ENCODE results near the gene PURA.

DNA sequence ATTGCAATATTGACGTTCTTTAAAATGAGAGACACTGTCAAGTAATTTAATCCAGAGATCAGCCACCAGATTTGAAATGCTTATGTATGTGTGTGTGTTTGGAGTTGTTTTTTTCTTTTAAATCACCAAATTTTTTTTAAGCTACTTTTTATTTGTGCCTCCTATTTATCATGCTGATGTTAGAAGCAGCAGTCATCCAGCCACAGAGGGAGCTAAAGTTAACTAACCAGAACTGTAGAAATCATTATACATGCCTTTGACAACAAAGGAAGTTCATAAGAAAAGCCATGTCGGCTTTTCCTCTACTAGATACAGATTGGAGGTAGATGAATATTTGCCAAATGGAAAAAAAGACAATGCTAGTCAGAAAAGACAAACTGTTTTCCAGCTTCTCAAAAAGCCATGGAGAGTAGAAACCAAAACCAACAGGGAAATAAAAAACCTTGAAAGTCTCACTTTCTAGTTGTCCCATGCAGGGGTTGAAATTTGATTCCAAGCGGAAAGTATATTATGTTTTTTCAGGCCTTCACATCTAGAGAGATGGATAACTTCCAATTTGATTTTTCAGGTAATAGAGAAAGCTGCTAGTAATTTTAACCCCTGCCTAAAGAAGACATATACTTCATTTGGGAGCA, 4.5 kb downstream of the PURA start:
- TF ChIP-seq, protein P1, sequence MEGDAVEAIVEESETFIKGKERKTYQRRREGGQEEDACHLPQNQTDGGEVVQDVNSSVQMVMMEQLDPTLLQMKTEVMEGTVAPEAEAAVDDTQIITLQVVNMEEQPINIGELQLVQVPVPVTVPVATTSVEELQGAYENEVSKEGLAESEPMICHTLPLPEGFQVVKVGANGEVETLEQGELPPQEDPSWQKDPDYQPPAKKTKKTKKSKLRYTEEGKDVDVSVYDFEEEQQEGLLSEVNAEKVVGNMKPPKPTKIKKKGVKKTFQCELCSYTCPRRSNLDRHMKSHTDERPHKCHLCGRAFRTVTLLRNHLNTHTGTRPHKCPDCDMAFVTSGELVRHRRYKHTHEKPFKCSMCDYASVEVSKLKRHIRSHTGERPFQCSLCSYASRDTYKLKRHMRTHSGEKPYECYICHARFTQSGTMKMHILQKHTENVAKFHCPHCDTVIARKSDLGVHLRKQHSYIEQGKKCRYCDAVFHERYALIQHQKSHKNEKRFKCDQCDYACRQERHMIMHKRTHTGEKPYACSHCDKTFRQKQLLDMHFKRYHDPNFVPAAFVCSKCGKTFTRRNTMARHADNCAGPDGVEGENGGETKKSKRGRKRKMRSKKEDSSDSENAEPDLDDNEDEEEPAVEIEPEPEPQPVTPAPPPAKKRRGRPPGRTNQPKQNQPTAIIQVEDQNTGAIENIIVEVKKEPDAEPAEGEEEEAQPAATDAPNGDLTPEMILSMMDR (IDR thresholded peaks at IDR 0.05) = peak in 1 of 5 experiments; percentile 8
- no peak for TF ChIP-seq POLR2A (IDR thresholded peaks at IDR 0.05)
